ENCODE results near the gene HOXA5. TPM values are rescaled to one million over a fixed set of nuclear protein-coding genes. Genes with fewer than 3 reads are reported as not detected.
A peak's percentile ranks its signal among the peaks of the same experiment; 100 is the strongest.

Gene HOXA5
- total RNA-seq, 1 donor: 10.8 TPM

DNA sequence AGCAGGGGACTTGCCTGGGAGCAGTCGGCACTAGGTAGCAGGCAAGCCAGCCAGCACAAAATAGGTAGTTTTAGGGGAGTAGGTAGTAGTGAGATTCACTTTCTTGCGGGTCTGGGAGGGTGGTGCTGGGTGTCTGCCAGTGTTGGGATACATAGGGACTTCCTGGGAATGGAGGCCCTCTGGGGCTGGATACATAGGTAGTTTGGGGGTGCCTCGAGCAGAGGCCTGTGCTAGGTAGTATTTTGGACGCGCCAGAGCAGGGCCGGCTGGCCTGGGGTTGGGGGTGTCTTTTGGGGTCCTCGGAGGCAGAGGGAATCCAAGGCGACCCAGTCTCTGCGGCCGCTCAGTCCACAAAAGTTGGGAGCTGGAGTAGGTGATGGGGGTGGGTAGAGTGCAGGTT is 10.9 kb upstream of the HOXA5 start:
- TF ChIP-seq, protein P1, sequence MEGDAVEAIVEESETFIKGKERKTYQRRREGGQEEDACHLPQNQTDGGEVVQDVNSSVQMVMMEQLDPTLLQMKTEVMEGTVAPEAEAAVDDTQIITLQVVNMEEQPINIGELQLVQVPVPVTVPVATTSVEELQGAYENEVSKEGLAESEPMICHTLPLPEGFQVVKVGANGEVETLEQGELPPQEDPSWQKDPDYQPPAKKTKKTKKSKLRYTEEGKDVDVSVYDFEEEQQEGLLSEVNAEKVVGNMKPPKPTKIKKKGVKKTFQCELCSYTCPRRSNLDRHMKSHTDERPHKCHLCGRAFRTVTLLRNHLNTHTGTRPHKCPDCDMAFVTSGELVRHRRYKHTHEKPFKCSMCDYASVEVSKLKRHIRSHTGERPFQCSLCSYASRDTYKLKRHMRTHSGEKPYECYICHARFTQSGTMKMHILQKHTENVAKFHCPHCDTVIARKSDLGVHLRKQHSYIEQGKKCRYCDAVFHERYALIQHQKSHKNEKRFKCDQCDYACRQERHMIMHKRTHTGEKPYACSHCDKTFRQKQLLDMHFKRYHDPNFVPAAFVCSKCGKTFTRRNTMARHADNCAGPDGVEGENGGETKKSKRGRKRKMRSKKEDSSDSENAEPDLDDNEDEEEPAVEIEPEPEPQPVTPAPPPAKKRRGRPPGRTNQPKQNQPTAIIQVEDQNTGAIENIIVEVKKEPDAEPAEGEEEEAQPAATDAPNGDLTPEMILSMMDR (IDR thresholded peaks at IDR 0.05; ENCODE audit: insufficient read depth, low read depth, low read length): no peak
- H3K4me3 ChIP-seq (ENCODE audit: low read depth, low read length): no peak overlapping the region
- DNase-seq (ENCODE audit: low read depth): no peak

DNA sequence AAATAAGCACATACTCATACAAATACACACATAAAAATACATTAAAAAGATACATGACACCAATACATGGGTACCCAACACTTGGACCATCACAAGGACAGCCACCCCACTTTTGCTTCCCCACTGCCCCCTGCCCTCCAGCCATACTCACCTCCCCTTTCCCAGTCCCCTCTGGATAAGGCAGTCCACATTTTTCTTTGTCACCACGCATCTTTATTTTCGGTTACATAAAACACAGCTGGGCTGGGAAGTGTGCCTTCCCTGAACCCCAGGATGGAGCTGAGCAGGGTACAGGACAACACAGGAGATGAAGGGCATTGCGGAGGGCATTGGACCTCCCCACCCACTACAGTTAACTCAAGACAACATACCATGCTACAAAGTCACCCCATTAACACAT is 10.0 kb upstream of the HOXA5 start:
- DNase-seq (ENCODE audit: low read depth): no peak
- H3K4me3 ChIP-seq (ENCODE audit: low read depth, low read length): no peak overlapping the region

DNA sequence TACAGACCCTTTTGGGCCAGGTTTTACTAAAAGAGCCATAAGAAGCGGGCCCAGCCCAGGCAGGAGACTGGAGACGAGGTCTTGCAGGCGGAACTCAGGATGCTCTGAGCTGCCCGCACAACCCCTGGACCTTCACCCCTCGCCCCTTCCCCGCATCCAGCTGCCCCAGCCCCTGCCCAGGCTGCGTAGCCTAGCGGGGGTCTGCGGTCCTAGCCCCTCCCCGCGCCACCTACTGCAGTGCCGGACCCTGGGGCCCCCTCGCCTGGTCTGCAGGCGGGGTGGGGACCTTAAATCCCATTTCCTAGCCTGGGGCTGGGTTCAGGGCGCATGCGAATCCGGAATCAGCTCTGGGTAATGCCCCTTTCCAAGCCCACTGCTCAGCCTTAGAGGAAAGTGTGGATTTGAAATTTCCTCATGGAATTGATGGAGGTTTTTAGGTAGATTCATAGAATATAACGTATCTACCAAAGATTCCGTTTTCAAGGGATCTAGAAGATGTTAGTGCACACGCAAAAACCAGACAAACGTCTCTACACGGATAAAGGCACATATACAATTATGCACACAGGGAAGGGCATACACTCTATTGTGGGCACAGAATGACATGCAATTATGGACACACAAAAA is 9.4 kb upstream of the HOXA5 start:
- no peak for DNase-seq (ENCODE audit: low read depth)
- peak overlapping the region; percentile 77 for H3K4me3 ChIP-seq (ENCODE audit: low read depth, low read length)
- TF ChIP-seq, protein P1 (IDR thresholded peaks at IDR 0.05; ENCODE audit: insufficient read depth, low read depth, low read length): no peak

More for the DNA sequence above, 10.0 kb upstream of the HOXA5 start:
- TF ChIP-seq, protein P1 (IDR thresholded peaks at IDR 0.05; ENCODE audit: insufficient read depth, low read depth, low read length): no peak

DNA sequence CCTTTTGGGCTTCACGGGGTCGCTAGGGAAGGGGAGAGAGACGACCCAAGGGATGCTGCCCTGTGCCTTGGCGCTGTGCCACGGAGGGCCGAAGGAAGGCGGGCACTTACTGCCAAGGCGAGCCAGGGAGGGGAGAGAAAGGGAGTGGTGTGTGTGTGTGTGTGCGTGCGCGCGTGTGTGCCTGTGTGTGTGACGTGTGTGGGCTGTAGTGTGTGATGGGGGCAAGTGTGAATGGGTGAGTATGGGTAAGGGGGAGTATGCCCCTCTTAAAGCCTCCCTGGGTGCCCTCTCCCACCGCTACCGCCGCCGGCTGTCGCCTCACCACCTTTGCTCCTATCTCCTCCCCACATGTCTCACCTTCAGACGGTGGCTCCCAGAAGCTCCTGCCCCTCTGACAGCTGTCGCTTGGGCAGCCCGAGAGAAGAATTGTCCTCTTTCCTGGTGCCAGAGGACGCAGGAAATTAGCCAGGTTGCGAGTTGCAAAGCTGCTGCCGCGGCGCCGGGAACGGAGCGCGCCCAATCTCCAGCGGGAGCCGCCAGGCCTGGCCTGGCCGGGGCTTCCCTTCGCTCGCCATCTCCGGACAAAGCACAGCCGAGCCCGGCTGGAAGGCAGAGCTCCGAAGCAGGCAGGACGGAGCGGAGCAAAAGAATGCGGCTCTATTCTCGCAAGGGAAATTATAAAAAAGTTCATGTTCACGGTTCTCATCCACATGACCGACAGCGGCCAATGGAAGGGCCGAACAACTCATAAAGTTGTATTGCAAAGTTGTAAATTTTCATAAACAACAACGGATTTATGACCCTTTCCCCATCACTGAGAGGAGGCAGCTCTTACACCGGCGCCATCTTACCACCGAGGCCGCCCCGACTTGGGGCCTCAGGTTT is 8.7 kb upstream of the HOXA5 start, which contains the start of gene HOXA3:
Gene HOXA3, minus strand, starts transcription at position 653 of the 885 bp plus-strand sequence. CDS start 41,943 bp downstream, outside the sequence.
- peak within 1 kb of the TSS; percentile 77 for H3K4me3 ChIP-seq (ENCODE audit: low read depth, low read length)
- TF ChIP-seq, protein P1 (IDR thresholded peaks at IDR 0.05; ENCODE audit: insufficient read depth, low read depth, low read length): no peak
- peak; percentile 92 for DNase-seq (ENCODE audit: low read depth)

DNA sequence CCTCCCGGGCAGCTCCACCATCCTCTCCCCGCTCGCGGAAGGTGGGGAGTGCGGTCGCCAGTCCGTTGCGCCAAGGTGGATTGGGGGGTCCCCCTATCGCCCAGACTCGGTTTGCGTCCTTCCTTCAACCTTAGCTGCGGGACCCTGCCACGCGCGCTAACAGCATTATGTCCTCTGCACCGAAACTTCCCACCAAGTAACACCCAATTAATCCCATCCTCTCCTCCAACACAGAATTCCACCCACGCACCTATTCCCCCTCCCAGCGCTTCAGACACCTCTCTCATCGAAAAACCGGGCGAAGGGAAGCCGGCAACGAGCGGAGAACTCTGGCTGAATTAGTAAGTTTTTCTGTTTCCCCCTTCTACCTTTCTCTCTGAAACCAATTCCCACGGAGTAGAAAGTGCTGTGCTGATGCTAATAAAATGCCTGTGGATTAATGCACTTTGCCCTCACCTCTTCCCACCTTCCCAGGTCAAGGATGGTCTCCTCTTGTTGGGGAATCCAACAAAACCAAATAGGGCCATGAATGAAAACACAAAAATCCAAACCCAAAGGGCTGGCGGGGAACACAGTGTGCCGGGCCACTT is 8.0 kb upstream of the HOXA5 start:
- H3K4me3 ChIP-seq (ENCODE audit: low read depth, low read length): peak overlapping the region; percentile 77
- TF ChIP-seq, protein P1 (IDR thresholded peaks at IDR 0.05; ENCODE audit: insufficient read depth, low read depth, low read length): no peak
- DNase-seq (ENCODE audit: low read depth): no peak

DNA sequence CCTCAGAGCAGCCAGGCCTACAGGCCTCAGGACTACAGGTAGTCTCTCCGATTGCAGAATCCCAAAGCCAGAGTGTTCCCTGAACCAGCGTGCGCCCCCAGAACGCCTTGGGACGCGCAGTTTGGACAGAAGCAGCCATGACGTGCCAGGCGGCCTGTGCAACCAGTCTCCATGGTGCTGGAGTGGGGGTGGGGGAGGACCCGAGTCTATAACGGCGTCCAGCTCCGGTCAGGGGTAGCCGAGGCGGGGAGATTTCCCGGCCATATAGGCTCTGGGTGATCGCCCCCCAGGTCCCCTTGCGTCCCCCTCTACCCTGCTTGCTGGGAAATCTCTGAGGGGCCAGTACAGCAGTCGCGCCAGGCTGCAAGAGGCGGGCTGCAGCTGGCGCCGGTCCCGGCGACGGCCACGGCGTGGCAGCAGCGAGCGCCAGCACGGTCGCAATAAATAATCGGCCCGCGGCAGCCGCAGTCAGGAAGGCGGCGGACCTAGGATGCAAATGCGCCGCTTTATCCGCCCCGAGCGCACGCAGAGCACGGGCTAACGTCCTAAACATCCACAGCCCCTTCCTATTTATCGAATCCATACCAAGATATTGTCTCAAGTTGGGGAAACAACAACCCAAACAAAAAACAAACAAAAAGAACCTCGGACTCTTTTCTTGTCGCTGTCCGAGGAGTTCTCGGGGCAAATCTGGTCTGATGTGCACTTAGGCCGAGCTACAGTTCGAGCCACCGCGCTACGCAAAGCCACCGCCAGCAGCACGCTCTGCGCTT is 7.3 kb upstream of the HOXA5 start:
- H3K4me3 ChIP-seq (ENCODE audit: low read depth, low read length): peak overlapping the region; percentile 77
- TF ChIP-seq, protein P1 (IDR thresholded peaks at IDR 0.05; ENCODE audit: insufficient read depth, low read depth, low read length): peak; percentile 80
- DNase-seq (ENCODE audit: low read depth): peak; percentile 77

Measured in fibroblast of villous mesenchyme (primary cell).